ENCODE results near the gene LUC7L2.
A peak's percentile ranks its signal among the peaks of the same experiment; 100 is the strongest.

Gene LUC7L2

GRCh38 chr7:139370301-139370942 is 10.7 kb downstream of the LUC7L2 start:
- no peak overlapping the region for H3K27ac ChIP-seq (ENCODE audit: low read length)
- no peak overlapping the region for H3K4me3 ChIP-seq (ENCODE audit: low read depth in 1 of 2, low read length in 2 of 2)

GRCh38 chr7:139370943-139371313 is 11.2 kb downstream of the LUC7L2 start:
- H3K9me3 ChIP-seq (ENCODE audit: insufficient read depth, low read length, severe bottlenecking): no peaks in the 10 kb centered on the region
- peak overlapping the region; percentile 37; the same call in 1 of the 2 replicates for H3K4me2 ChIP-seq (ENCODE audit: insufficient read depth, low read length)
- peaks cover 96% of the 10 kb centered on the region for H4K20me1 ChIP-seq (ENCODE audit: insufficient read depth, low read length)
- H3K9ac ChIP-seq (ENCODE audit: low read depth, low read length): no peak overlapping the region
- DNase-seq: no peak
- no peaks in the 10 kb centered on the region for H3K27me3 ChIP-seq (ENCODE audit: insufficient read depth, low read length, poor library complexity)
- peaks cover 18% of the 10 kb centered on the region; the same call in 1 of the 2 replicates for H3K4me1 ChIP-seq (ENCODE audit: insufficient read depth, low read length)
- peaks cover 100% of the 10 kb centered on the region for H3K79me2 ChIP-seq (ENCODE audit: insufficient read depth, low read length)
- H3K36me3 ChIP-seq (ENCODE audit: insufficient read depth, low read length): peaks cover 71% of the 10 kb centered on the region
- H3K27ac ChIP-seq (ENCODE audit: low read length): no peak overlapping the region
- no peak overlapping the region for H3K4me3 ChIP-seq (ENCODE audit: low read depth in 1 of 2, low read length in 2 of 2)
- H2AFZ ChIP-seq (ENCODE audit: low read depth, low read length): no peak overlapping the region
- no peak for ATAC-seq (ENCODE audit: insufficient read depth, low read depth)
- TF ChIP-seq EZH2 (IDR thresholded peaks at IDR 0.05; ENCODE audit: borderline replicate concordance, low read depth, low read length, severe bottlenecking) (no peak), CTCF (IDR thresholded peaks at IDR 0.05; ENCODE audit: borderline replicate concordance, extremely low read depth, low read length, poor library complexity, severe bottlenecking) (no peak)

More at GRCh38 chr7:139370301-139370942, 10.7 kb downstream of the LUC7L2 start:
- Histone ChIP-seq H2AFZ (ENCODE audit: low read depth, low read length) (no peak overlapping the region), H3K4me2 (ENCODE audit: insufficient read depth, low read length) (peak overlapping the region; percentile 37; the same call in 1 of the 2 replicates), H3K27me3 (ENCODE audit: insufficient read depth, low read length, poor library complexity) (no peaks in the 10 kb centered on the region), H3K9ac (ENCODE audit: low read depth, low read length) (no peak overlapping the region), H4K20me1 (ENCODE audit: insufficient read depth, low read length) (peaks cover 96% of the 10 kb centered on the region), H3K9me3 (ENCODE audit: insufficient read depth, low read length, severe bottlenecking) (no peaks in the 10 kb centered on the region), H3K79me2 (ENCODE audit: insufficient read depth, low read length) (peaks cover 100% of the 10 kb centered on the region), H3K4me1 (ENCODE audit: insufficient read depth, low read length) (peaks cover 19% of the 10 kb centered on the region; the same call in 1 of the 2 replicates), H3K36me3 (ENCODE audit: insufficient read depth, low read length) (peaks cover 71% of the 10 kb centered on the region)
- no peak for TF ChIP-seq CTCF (IDR thresholded peaks at IDR 0.05; ENCODE audit: borderline replicate concordance, extremely low read depth, low read length, poor library complexity, severe bottlenecking)
- TF ChIP-seq EZH2 (IDR thresholded peaks at IDR 0.05; ENCODE audit: borderline replicate concordance, low read depth, low read length, severe bottlenecking): no peak
- DNase-seq: no peak
- ATAC-seq (ENCODE audit: insufficient read depth, low read depth): no peak

- H3K4me2 ChIP-seq (ENCODE audit: insufficient read depth, low read length): no peak overlapping the region
- H3K9ac ChIP-seq (ENCODE audit: low read depth, low read length): no peak overlapping the region
- no peak overlapping the region for H3K27ac ChIP-seq (ENCODE audit: low read length)
- no peak overlapping the region for H3K4me3 ChIP-seq (ENCODE audit: low read depth in 1 of 2, low read length in 2 of 2)
- no peak for ATAC-seq (ENCODE audit: insufficient read depth, low read depth)
- H3K27me3 ChIP-seq (ENCODE audit: insufficient read depth, low read length, poor library complexity): no peaks in the 10 kb centered on the region
- H3K9me3 ChIP-seq (ENCODE audit: insufficient read depth, low read length, severe bottlenecking): no peaks in the 10 kb centered on the region
- DNase-seq: no peak
- H3K36me3 ChIP-seq (ENCODE audit: insufficient read depth, low read length): peaks cover 74% of the 10 kb centered on the region
- TF ChIP-seq EZH2 (IDR thresholded peaks at IDR 0.05; ENCODE audit: borderline replicate concordance, low read depth, low read length, severe bottlenecking): no peak
- TF ChIP-seq CTCF (IDR thresholded peaks at IDR 0.05; ENCODE audit: borderline replicate concordance, extremely low read depth, low read length, poor library complexity, severe bottlenecking): no peak
- peaks cover 98% of the 10 kb centered on the region for H3K79me2 ChIP-seq (ENCODE audit: insufficient read depth, low read length)
- no peak overlapping the region for H2AFZ ChIP-seq (ENCODE audit: low read depth, low read length)
- peaks cover 81% of the 10 kb centered on the region for H4K20me1 ChIP-seq (ENCODE audit: insufficient read depth, low read length)
- peaks cover 9% of the 10 kb centered on the region; the same call in 1 of the 2 replicates for H3K4me1 ChIP-seq (ENCODE audit: insufficient read depth, low read length)
Measured at GRCh38 chr7:139374246-139374645, 14.6 kb downstream of the LUC7L2 start.

Measured in DND-41 (cell line).